ENCODE results near the gene IFFO2. TPM values are rescaled to one million over a fixed set of nuclear protein-coding genes. Genes with fewer than 3 reads are reported as not detected.

IFFO2 gene
- total and polyA plus RNA-seq, 4 donors, result 7.6 to 18.9 (median 8.3) TPM

DNA sequence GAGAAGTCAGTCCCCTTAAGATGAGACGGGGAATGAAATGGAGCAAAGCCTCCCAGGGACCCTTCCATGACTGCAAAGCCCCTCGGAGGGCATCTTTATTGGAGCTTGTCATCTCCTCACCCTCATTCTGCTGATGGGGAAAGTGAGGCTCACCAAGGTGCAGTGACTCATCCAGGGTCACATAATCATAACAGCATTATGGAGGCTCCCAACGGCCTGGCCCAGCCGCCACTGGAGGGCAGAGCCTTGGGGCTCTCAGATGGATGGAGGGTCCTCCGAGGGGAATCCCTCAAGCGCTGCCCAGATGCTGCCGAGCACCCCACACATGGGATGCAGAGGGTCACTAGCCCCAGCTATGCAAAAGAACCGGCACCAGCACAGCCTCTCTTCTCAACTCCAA, 18.9 kb downstream of the IFFO2 start:
- DNase-seq, result no peak
- WGBS, 2 donors, result 93 to 94% methylated on average over 8 of the region's 8 CpGs
- Histone ChIP-seq H3K9ac (ENCODE audit: insufficient read depth in 1 of 2, low read length in 2 of 2) (no peak overlapping the region), H3K4me3 (no peak overlapping the region), H3K27me3 (ENCODE audit: control insufficient read depth in 3 of 3, insufficient read depth in 3 of 3, low read length in 2 of 3) (no peaks in the 10 kb centered on the region), H3K9me3 (ENCODE audit: control insufficient read depth in 4 of 4, insufficient read depth in 3 of 4, low read length in 3 of 4) (no peaks in the 10 kb centered on the region), H3K27ac (ENCODE audit: low read depth in 1 of 2, low read length in 1 of 2) (no peak overlapping the region), H3K4me1 (ENCODE audit: control insufficient read depth in 5 of 5, insufficient read depth in 5 of 5, low read length in 5 of 5) (peaks cover 2 to 50% (median 33%) of the 10 kb centered on the region in 5 donors), H3K36me3 (ENCODE audit: control insufficient read depth in 4 of 4, insufficient read depth in 4 of 4, low read length in 4 of 4) (no peaks in the 10 kb centered on the region)
- ATAC-seq (ENCODE audit: insufficient read depth, low FRiP score), result no peak
- TF ChIP-seq, protein P1, sequence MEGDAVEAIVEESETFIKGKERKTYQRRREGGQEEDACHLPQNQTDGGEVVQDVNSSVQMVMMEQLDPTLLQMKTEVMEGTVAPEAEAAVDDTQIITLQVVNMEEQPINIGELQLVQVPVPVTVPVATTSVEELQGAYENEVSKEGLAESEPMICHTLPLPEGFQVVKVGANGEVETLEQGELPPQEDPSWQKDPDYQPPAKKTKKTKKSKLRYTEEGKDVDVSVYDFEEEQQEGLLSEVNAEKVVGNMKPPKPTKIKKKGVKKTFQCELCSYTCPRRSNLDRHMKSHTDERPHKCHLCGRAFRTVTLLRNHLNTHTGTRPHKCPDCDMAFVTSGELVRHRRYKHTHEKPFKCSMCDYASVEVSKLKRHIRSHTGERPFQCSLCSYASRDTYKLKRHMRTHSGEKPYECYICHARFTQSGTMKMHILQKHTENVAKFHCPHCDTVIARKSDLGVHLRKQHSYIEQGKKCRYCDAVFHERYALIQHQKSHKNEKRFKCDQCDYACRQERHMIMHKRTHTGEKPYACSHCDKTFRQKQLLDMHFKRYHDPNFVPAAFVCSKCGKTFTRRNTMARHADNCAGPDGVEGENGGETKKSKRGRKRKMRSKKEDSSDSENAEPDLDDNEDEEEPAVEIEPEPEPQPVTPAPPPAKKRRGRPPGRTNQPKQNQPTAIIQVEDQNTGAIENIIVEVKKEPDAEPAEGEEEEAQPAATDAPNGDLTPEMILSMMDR (IDR thresholded peaks at IDR 0.05; ENCODE audit: control extremely low read depth, extremely low read depth), result no peak

DNA sequence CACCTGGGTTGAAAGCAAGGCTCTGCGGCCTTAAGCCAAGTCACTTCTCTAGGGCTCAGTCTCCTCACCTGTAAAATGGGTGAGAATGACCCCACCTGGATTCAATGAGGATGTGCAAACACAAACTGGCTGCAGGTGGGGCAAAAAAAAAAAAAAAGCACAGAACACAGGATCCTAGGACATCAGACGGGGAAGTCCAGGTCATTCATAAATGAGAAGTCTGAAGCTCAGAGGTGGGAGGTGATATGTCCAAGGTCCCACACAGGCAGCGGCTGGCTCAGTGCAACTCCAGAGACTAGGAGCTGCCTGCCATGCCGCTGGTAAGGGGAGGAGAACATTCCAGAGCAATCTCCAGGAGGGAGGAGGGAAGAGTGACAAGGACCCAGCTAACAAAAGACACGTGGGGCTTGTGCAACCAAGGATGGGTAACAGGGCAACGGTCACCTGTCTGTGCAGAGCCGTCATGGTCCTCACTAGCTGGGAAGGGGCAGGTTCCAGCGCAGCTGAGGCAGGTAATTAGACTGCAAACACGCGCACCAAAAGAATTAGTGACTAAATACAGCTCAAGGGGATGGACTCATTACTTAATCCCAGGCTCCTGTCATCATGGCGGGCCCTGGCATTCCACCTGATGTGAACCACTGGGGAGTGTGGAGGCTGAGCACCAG, 19.5 kb downstream of the IFFO2 start:
- no peak overlapping the region for H3K27ac ChIP-seq (ENCODE audit: low read depth in 1 of 2, low read length in 1 of 2)
- no peaks in the 10 kb centered on the region for H3K9me3 ChIP-seq (ENCODE audit: control insufficient read depth in 4 of 4, insufficient read depth in 3 of 4, low read length in 3 of 4)
- H3K4me1 ChIP-seq (ENCODE audit: control insufficient read depth in 5 of 5, insufficient read depth in 5 of 5, low read length in 5 of 5), result peaks cover 2 to 45% (median 30%) of the 10 kb centered on the region in 5 donors
- no peaks in the 10 kb centered on the region for H3K36me3 ChIP-seq (ENCODE audit: control insufficient read depth in 4 of 4, insufficient read depth in 4 of 4, low read length in 4 of 4)
- TF ChIP-seq, protein P1 (IDR thresholded peaks at IDR 0.05; ENCODE audit: control extremely low read depth, extremely low read depth), result no peak
- H3K9ac ChIP-seq (ENCODE audit: insufficient read depth in 1 of 2, low read length in 2 of 2), result no peak overlapping the region
- WGBS, 2 donors, result 82 to 87% methylated on average over 11 of the region's 11 CpGs
- ATAC-seq (ENCODE audit: insufficient read depth, low FRiP score) (no peak), DNase-seq (no peak)
- no peaks in the 10 kb centered on the region for H3K27me3 ChIP-seq (ENCODE audit: control insufficient read depth in 3 of 3, insufficient read depth in 3 of 3, low read length in 2 of 3)
- H3K4me3 ChIP-seq, result no peak overlapping the region

DNA sequence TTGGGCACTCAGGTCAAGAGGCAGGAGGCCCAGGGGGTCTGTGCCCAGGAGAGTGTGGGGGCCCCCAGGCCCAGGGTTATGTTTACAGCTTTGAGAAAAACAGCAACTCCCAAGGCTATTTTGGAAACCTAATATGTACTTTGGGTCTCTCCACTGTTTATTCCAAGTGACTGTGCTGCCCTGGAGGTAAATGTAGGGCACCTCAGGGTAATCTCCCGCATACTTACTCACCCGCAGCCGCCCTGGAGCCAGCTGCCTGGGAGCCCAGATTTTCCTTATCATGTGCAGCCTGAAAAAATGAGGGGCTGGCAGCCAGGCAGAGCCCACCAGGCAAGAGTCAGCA, 20.0 kb downstream of the IFFO2 start:
- H3K36me3 ChIP-seq (ENCODE audit: control insufficient read depth in 4 of 4, insufficient read depth in 4 of 4, low read length in 4 of 4), result no peaks in the 10 kb centered on the region
- 80 to 92% methylated on average over 3 of the region's 3 CpGs for WGBS, 2 donors
- peaks cover 2 to 42% (median 30%) of the 10 kb centered on the region in 5 donors for H3K4me1 ChIP-seq (ENCODE audit: control insufficient read depth in 5 of 5, insufficient read depth in 5 of 5, low read length in 5 of 5)
- DNase-seq (no peak), ATAC-seq (ENCODE audit: insufficient read depth, low FRiP score) (no peak)
- no peaks in the 10 kb centered on the region for H3K9me3 ChIP-seq (ENCODE audit: control insufficient read depth in 4 of 4, insufficient read depth in 3 of 4, low read length in 3 of 4)
- no peaks in the 10 kb centered on the region for H3K27me3 ChIP-seq (ENCODE audit: control insufficient read depth in 3 of 3, insufficient read depth in 3 of 3, low read length in 2 of 3)
- H3K9ac ChIP-seq (ENCODE audit: insufficient read depth in 1 of 2, low read length in 2 of 2), result no peak overlapping the region
- TF ChIP-seq, protein P1 (IDR thresholded peaks at IDR 0.05; ENCODE audit: control extremely low read depth, extremely low read depth), result no peak
- no peak overlapping the region for H3K4me3 ChIP-seq
- no peak overlapping the region for H3K27ac ChIP-seq (ENCODE audit: low read depth in 1 of 2, low read length in 1 of 2)

Measured in lung (tissue), 12 donors.